Measurements from ENCODE around the gene ZNF157.
"Not testable (repeated sequence)": the region's sequence is repeated elsewhere in the genome, so short reads cannot be mapped to it uniquely, and the experiment has no call there.

ZNF157 gene

GRCh38 chrX:47370278-47370677, at the start of gene ZNF157:
ZNF157 (plus strand) TSS chrX:47370578; CDS start chrX:47370669, 91 bp downstream.
- DNase-seq (ENCODE audit: low spot score): no peak

GRCh38 chrX:47321386-47321785, 49.0 kb upstream of the ZNF157 start:
- DNase-seq (ENCODE audit: low spot score): peak; percentile 64

GRCh38 chrX:47321823-47322371, 48.5 kb upstream of the ZNF157 start:
- no peak for DNase-seq (ENCODE audit: low spot score)

- DNase-seq (ENCODE audit: low spot score): no peak
Observed at GRCh38 chrX:47327902-47328301, 42.5 kb upstream of the ZNF157 start.

- DNase-seq (ENCODE audit: low spot score): not testable (repeated sequence)
Observed at GRCh38 chrX:47332729-47333128, 37.6 kb upstream of the ZNF157 start.

DNA sequence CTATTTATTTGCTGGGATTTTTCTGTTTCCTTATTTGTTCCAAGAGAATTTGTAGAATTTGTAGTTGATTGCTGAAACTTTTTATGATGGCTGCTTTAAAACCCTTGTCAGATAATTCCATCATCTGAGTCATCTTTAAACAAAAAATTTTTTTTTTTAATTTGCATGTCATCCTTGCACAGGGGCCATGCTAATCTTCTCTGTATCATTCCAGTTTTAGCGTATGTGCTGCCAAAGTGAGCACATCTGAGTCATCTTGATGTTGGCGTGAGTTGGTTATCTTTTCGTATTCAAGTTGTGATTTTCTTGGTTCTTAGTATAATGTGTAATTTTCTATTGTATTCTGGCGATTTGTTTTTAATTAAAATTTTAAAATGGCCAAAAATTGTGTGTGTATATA, 18.7 kb upstream of the ZNF157 start:
- DNase-seq (ENCODE audit: low spot score): no peak

GRCh38 chrX:47358387-47359065, 11.9 kb upstream of the ZNF157 start:
- DNase-seq (ENCODE audit: low spot score): no peak

DNA sequence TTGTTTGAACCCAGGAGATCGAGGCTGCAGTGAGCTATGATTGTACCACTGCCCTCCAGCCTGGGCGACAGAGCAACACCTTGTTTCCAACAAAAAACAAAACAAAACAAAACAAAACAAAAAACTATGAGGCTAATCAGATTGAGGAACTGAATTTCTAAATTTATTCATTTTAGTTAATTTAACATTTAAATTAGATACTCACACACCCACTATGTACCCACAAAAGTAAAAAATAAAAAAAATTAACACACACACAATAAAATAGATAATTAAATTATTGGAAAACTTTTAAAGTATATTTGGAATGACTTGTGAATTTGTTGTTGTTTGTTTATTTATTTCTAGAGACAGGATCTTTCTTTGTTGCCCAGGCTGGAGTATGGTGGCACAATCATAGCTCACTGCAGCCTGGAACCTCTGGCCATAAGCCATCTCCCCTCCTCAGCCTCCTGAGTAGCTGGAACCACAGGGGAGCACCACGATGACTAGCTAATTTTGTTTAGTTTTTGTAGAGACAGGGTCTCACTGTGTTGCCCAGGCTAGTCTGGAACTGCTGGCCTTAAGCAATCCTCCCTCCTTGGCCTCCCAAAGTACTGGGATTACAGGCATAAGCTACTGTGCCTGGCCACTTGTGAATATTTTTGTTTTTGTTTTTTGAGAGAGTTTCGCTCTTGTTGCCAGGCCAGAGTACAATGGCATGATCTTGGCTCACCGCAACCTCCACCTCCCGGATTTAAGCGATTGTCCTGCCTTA, 9.8 kb upstream of the ZNF157 start:
- no peak for DNase-seq (ENCODE audit: low spot score)

GRCh38 chrX:47361538-47362511, 8.6 kb upstream of the ZNF157 start:
- peak; percentile 87 for DNase-seq (ENCODE audit: low spot score)

- peak; percentile 55 for DNase-seq (ENCODE audit: low spot score)
Observed at GRCh38 chrX:47366041-47366722, 4.2 kb upstream of the ZNF157 start.

DNA sequence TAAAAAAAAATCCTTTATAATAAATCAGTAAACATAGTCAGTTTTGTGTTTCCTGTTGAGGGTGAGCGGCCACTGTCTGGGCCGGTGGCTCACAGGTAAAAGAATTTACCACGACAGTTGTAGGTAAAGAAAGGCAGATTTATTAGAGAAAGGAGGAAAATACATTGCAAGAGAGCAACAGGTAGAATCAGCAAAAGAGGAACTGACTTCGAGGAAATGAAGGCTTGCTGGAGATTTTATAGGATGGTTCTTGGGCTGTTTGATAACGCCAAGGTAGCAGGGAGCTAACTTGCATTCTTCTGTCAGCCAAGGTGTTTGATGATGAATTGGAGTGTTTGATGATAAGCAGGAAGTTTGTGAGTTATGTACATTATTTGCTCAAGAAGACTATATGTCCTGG, 2.8 kb downstream of the ZNF157 start:
- DNase-seq (ENCODE audit: low spot score): no peak

- no peak for DNase-seq (ENCODE audit: low spot score)
Observed at GRCh38 chrX:47380268-47380667, 9.9 kb downstream of the ZNF157 start.

GRCh38 chrX:47380837-47381236, 10.5 kb downstream of the ZNF157 start:
- not testable (repeated sequence) for DNase-seq (ENCODE audit: low spot score)

- DNase-seq (ENCODE audit: low spot score): peak; percentile 37
Observed at GRCh38 chrX:47384502-47384901, 14.1 kb downstream of the ZNF157 start.

- no peak for DNase-seq (ENCODE audit: low spot score)
Observed at GRCh38 chrX:47390780-47391179, 20.4 kb downstream of the ZNF157 start.

- no peak for DNase-seq (ENCODE audit: low spot score)
Observed at GRCh38 chrX:47413179-47413594, 42.8 kb downstream of the ZNF157 start.

DNA sequence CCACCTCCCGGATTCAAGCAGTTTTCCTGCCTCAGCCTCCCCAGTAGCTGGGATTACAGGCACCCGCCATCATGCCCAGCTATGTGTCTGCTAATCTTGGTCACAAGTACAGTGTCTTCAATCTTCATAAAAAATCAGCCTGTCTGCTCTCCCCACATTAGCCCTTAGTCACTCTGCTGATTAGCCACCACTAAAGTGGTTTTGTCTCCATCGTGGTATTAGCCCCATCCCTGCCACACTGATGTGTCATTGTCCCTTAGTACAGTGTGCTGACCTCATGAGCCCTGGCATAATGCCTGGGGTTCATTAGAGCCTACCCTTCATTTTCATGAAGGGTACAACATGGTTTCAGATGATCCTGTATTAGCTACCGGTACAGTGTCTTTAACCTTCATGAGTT, 49.9 kb downstream of the ZNF157 start:
- DNase-seq (ENCODE audit: low spot score): no peak

DNA sequence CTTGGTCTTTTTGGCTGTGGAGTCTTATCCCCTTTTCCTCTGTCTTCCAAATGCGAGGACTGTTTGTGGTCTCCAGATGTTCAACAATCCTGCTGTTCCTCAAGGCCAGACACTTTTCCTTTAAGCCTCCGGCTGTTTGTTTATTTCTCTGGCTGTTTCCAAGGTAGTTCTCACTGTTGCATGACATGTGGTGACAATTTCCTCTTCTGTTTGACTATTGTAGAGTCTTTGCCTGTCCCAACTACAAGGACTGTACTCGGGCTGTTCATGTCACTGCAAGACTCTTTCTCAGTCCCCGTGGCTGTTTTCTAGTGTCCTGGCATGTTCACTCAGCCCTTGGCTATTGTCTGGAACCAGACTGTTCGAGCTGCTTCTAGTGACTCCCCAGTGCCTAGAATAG, 50.6 kb downstream of the ZNF157 start:
- DNase-seq (ENCODE audit: low spot score): no peak

- no peak for DNase-seq (ENCODE audit: low spot score)
Observed at GRCh38 chrX:47422444-47422843, 52.1 kb downstream of the ZNF157 start.

DNA sequence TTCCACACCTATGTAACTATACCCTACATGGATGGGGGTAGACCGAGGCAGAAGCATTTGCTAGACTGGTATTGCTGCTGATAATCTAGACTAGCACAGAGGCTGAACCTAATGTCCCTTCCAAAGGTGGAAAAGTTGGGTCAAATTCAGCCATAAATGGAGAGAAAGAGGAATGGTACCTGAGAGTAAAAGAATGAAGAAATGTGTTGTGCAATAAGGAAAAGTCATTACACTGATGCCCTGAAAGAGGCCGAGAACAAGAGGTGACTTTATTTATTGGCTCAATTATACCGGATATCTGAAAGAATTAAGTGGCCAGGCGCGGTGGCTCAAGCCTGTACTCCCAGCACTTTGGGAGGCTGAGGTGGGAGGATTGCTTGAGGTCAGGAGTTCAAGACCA, 60.5 kb downstream of the ZNF157 start:
- DNase-seq (ENCODE audit: low spot score): no peak

DNA sequence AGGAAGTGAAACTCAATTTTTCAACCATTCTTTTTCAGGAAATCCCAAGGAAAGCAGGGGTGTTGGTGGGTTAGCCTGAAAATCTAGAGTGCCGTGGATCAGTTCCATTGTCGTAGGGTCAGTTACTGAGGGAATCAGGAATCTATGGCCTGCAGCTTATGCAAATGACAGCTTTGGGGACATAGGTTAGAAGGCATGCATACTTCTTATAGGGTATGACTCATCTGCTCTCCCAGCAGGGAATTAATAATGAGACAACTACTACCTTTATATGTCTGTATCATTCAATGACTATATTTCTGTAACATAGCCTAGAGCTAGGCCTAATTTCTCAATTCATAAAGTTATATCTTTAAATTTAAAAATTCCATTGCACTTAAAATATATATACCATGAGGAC, 76.1 kb downstream of the ZNF157 start:
- DNase-seq (ENCODE audit: low spot score): no peak

DNA sequence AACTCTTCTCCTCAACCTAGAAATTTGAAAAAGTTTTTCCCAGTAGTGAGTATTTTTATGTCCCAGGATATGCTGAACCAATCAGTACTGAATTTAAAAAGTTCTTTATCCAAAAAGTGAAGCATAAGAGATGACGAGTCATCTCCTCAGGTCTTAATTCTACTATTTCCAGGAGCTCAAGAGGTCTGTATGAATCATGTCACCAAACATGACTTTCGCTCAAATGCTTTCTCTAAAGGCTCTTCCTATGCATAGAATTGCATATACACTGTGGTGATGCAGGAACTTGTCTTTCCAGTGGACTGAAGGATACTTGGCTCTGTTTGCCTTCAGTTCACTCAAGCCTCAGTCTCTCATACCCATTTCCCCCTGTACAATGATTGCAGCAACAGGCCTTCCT, 76.6 kb downstream of the ZNF157 start:
- DNase-seq (ENCODE audit: low spot score): no peak

Data from AG08396 (cell line).